Esophagus squamous epithelium (tissue), 5 donors: ENCODE measurements around the gene TRABD2B. TPM values are rescaled to one million over a fixed set of nuclear protein-coding genes. Genes with fewer than 3 reads are reported as not detected.

ENCODE experiments used
- DNase-seq: peaks from one replicate; lab custom pipeline; 2025; lab: John Stamatoyannopoulos, UW
- H3K27ac ChIP-seq, 4 donors: fragments of 200-600 bp; sonication (generic); one replicate each; pipeline ENCODE4 v1.5.1; 2016 to 2019; ENCODE audit warnings: mild to moderate bottlenecking in 1 of 4
- H3K27me3 ChIP-seq, 4 donors: fragments of 200-600 bp; sonication (generic); 1 replicate in 3 of 4; 2 replicates in 1 of 4; pipeline versions ENCODE4 v1.5.1 to v1.6.0; 2017 to 2021; ENCODE audit warnings: antibody characterized with exemption in 1 of 4
- H3K36me3 ChIP-seq, 3 donors: fragments of 200-600 bp; sonication (generic); one replicate each; pipeline ENCODE4 v1.5.1; 2016 to 2019
- H3K4me1 ChIP-seq, 3 donors: fragments of 200-600 bp; sonication (generic); one replicate each; pipeline ENCODE4 v1.5.1; 2017 to 2019
- H3K4me3 ChIP-seq, 4 donors: fragments of 200-600 bp; sonication (generic); 1 replicate in 3 of 4; 2 replicates in 1 of 4; pipeline ENCODE4 v1.5.1; 2016 to 2019; ENCODE audit warnings: mild to moderate bottlenecking in 2 of 4, moderate library complexity in 1 of 4
- H3K9me3 ChIP-seq, 3 donors: fragments of 200-600 bp; sonication (generic); one replicate each; pipeline ENCODE4 v1.5.1; 2016 to 2019
- CTCF ChIP-seq, 6 experiments: fragments of 450-650 bp in 4 of 6; fragments of 200-600 bp in 2 of 6; sonication (generic) in 2 of 6; IDR thresholded peaks; one replicate each; pipeline ENCODE4 v1.5.1; 2016 to 2019; ENCODE audit warnings: antibody characterized with exemption in 6 of 6, mild to moderate bottlenecking in 4 of 6, moderate library complexity in 4 of 6
- POLR2A ChIP-seq, 4 donors: fragments of 450-650 bp; IDR thresholded peaks; one replicate each; pipeline ENCODE4 v1.6.1; 2017; ENCODE audit warnings: antibody characterized with exemption in 4 of 4, mild to moderate bottlenecking in 4 of 4, moderate library complexity in 3 of 4
- WGBS, 2 donors: methylation state at CpG; one replicate each; pipeline ENCODE4 v1.1.5; 2018; 5-methylcytosine and 5-hydroxymethylcytosine counted together
- intact Hi-C: fragments of 100-400 bp; cut with DNase I; formaldehyde crosslinking; loops from one replicate; pipeline ENCODE4 v1.15.0; 2022
- total RNA-seq, 4 donors: library from RNA; depleted of rRNA; stranded (reverse); fragments of >200 nt; gene quantifications; one replicate each; pipeline ENCODE4 v1.1.0, GENCODE V29; 2016
- donor health status: DM: yes; HTN: yes; CAD: no.

The TRABD2B gene
- total RNA-seq, 4 donors from 2014 or later = 0.26 to 1.7 (median 0.50) TPM

GRCh38 chr1:47866601-47867437 is 130.4 kb downstream of the TRABD2B start:
- TF ChIP-seq CTCF (IDR thresholded peaks at IDR 0.05) = no peak
- no peak for TF ChIP-seq POLR2A (IDR thresholded peaks at IDR 0.05)
- intact Hi-C loops = no loop called here
- no peaks in the 10 kb centered on the region for H3K36me3 ChIP-seq
- H3K27ac ChIP-seq = peak overlapping the region in 2 of 4 donors; percentile 6 to 11
- H3K27me3 ChIP-seq = peaks cover 0 to 3% (median 0%) of the 10 kb centered on the region in 4 donors
- no peak overlapping the region for H3K4me3 ChIP-seq
- H3K4me1 ChIP-seq = peaks cover 0 to 20% (median 11%) of the 10 kb centered on the region in 3 donors
- DNase-seq = no peak
- WGBS, 2 donors = 50 to 60% methylated on average over 6 to 8 of the region's 8 CpGs
- no peaks in the 10 kb centered on the region for H3K9me3 ChIP-seq

GRCh38 chr1:47865881-47866535 is 131.2 kb downstream of the TRABD2B start:
- WGBS, 2 donors = 76 to 100% methylated on average over 3 to 4 of the region's 6 CpGs
- no peaks in the 10 kb centered on the region for H3K36me3 ChIP-seq
- no peak for DNase-seq

GRCh38 chr1:47859092-47859743 is 138.0 kb downstream of the TRABD2B start:
- TF ChIP-seq POLR2A (IDR thresholded peaks at IDR 0.05) (no peak), CTCF (IDR thresholded peaks at IDR 0.05) (no peak)
- H3K9me3 ChIP-seq = no peaks in the 10 kb centered on the region
- no peak overlapping the region for H3K4me3 ChIP-seq
- WGBS, 2 donors = 15 to 51% methylated on average over 2 to 3 of the region's 3 CpGs
- DNase-seq = no peak
- H3K27me3 ChIP-seq = no peaks in the 10 kb centered on the region
- H3K36me3 ChIP-seq = no peaks in the 10 kb centered on the region
- intact Hi-C loops = no loop called here
- H3K4me1 ChIP-seq = no peaks in the 10 kb centered on the region
- H3K27ac ChIP-seq = no peak overlapping the region

More at GRCh38 chr1:47865881-47866535, 131.2 kb downstream of the TRABD2B start:
- intact Hi-C loops = no loop called here
- Histone ChIP-seq H3K27ac (peak overlapping the region in 1 of 4 donors; percentile 6), H3K27me3 (peaks cover 0 to 3% (median 0%) of the 10 kb centered on the region in 4 donors), H3K4me1 (peaks cover 0 to 20% (median 11%) of the 10 kb centered on the region in 3 donors), H3K9me3 (no peaks in the 10 kb centered on the region), H3K4me3 (no peak overlapping the region)
- TF ChIP-seq POLR2A (IDR thresholded peaks at IDR 0.05) = no peak
- TF ChIP-seq CTCF (IDR thresholded peaks at IDR 0.05) = no peak

DNA sequence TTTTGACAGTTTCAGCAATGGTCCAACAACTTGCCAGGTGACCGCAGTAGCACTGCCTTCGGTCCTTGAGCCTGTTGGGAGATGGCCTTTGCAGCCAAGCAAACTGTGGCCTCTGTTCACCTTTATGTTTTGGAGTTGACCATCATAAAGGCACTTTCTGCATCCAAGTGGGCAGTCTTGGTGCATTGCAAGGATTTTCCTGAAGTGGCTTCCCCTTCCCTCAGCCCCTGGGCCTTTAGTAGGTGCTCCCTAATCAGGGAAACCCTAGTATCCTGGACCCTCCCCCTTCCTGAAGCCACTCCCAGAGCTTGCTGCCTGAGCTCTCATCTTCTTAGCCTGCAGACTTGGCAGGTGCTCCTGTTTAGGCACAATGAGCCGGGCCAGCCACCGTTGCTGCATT is 140.2 kb downstream of the TRABD2B start:
- Histone ChIP-seq H3K4me1 (no peaks in the 10 kb centered on the region), H3K27ac (no peak overlapping the region), H3K27me3 (no peaks in the 10 kb centered on the region), H3K9me3 (no peaks in the 10 kb centered on the region), H3K4me3 (no peak overlapping the region), H3K36me3 (no peaks in the 10 kb centered on the region)
- 84 to 87% methylated on average over 2 to 4 of the region's 4 CpGs for WGBS, 2 donors
- no peak for DNase-seq
- TF ChIP-seq CTCF (IDR thresholded peaks at IDR 0.05) (no peak), POLR2A (IDR thresholded peaks at IDR 0.05) (no peak)
- intact Hi-C loops = no loop called here
